ENCODE results near the gene SMC1B.

The SMC1B gene

GRCh38 chr22:45435544-45436139 lies 22.2 kb upstream of the SMC1B start:
- Histone ChIP-seq H3K4me3 (ENCODE audit: insufficient read depth, low read length, poor library complexity, severe bottlenecking) (no peak overlapping the region), H4K20me1 (ENCODE audit: low read depth, low read length) (no peaks in the 10 kb centered on the region), H3K9ac (ENCODE audit: low read length) (no peak overlapping the region), H3F3A (ENCODE audit: insufficient read depth) (no peaks in the 10 kb centered on the region), H3K79me2 (ENCODE audit: insufficient read depth, low read length) (no peaks in the 10 kb centered on the region), H3K36me3 (ENCODE audit: low read length) (no peaks in the 10 kb centered on the region), H2AFZ (ENCODE audit: low read depth, low read length, severe bottlenecking) (no peak overlapping the region), H3K9me3 (ENCODE audit: insufficient read depth, low read length) (no peaks in the 10 kb centered on the region), H3K27me3 (ENCODE audit: low read length) (no peaks in the 10 kb centered on the region), H3K4me2 (ENCODE audit: low read depth, low read length, poor library complexity, severe bottlenecking) (no peak overlapping the region), H3K9me2 (replicated peaks; ENCODE audit: insufficient read depth, low read length) (no peaks in the 10 kb centered on the region), H3K27ac (ENCODE audit: low read depth, low read length) (no peak overlapping the region)
- no peak for TF ChIP-seq EZH2phosphoT487 (conservative IDR thresholded peaks at IDR 0.05; ENCODE audit: low read length)
- TF ChIP-seq CTCF (IDR thresholded peaks at IDR 0.05; ENCODE audit: insufficient read depth, low read length, poor library complexity, severe bottlenecking) = peak; percentile 78

- Histone ChIP-seq H3K4me3 (ENCODE audit: insufficient read depth, low read length, poor library complexity, severe bottlenecking) (no peak overlapping the region), H3K79me2 (ENCODE audit: insufficient read depth, low read length) (no peaks in the 10 kb centered on the region), H3K9ac (ENCODE audit: low read length) (no peak overlapping the region), H3K9me2 (replicated peaks; ENCODE audit: insufficient read depth, low read length) (no peaks in the 10 kb centered on the region), H3K36me3 (ENCODE audit: low read length) (no peaks in the 10 kb centered on the region), H3K27me3 (ENCODE audit: low read length) (no peaks in the 10 kb centered on the region), H3F3A (ENCODE audit: insufficient read depth) (no peaks in the 10 kb centered on the region), H4K20me1 (ENCODE audit: low read depth, low read length) (no peaks in the 10 kb centered on the region), H3K4me2 (ENCODE audit: low read depth, low read length, poor library complexity, severe bottlenecking) (no peak overlapping the region), H2AFZ (ENCODE audit: low read depth, low read length, severe bottlenecking) (no peak overlapping the region), H3K9me3 (ENCODE audit: insufficient read depth, low read length) (no peaks in the 10 kb centered on the region), H3K27ac (ENCODE audit: low read depth, low read length) (no peak overlapping the region)
- TF ChIP-seq EZH2phosphoT487 (conservative IDR thresholded peaks at IDR 0.05; ENCODE audit: low read length) = no peak
- no peak for TF ChIP-seq CTCF (IDR thresholded peaks at IDR 0.05; ENCODE audit: insufficient read depth, low read length, poor library complexity, severe bottlenecking)
These were observed 21.6 kb upstream of the SMC1B start for GRCh38 chr22:45434981-45435380.

- Histone ChIP-seq H3K36me3 (ENCODE audit: low read length) (no peaks in the 10 kb centered on the region), H3K27me3 (ENCODE audit: low read length) (no peaks in the 10 kb centered on the region), H3K4me2 (ENCODE audit: low read depth, low read length, poor library complexity, severe bottlenecking) (no peak overlapping the region), H3K4me3 (ENCODE audit: insufficient read depth, low read length, poor library complexity, severe bottlenecking) (no peak overlapping the region), H4K20me1 (ENCODE audit: low read depth, low read length) (no peaks in the 10 kb centered on the region), H3K9me3 (ENCODE audit: insufficient read depth, low read length) (no peaks in the 10 kb centered on the region; the same call in 1 of the 2 replicates), H3F3A (ENCODE audit: insufficient read depth) (no peaks in the 10 kb centered on the region), H2AFZ (ENCODE audit: low read depth, low read length, severe bottlenecking) (no peak overlapping the region), H3K9me2 (replicated peaks; ENCODE audit: insufficient read depth, low read length) (no peaks in the 10 kb centered on the region), H3K27ac (ENCODE audit: low read depth, low read length) (no peak overlapping the region), H3K79me2 (ENCODE audit: insufficient read depth, low read length) (no peaks in the 10 kb centered on the region), H3K9ac (ENCODE audit: low read length) (no peak overlapping the region)
- no peak for TF ChIP-seq EZH2phosphoT487 (conservative IDR thresholded peaks at IDR 0.05; ENCODE audit: low read length)
These were observed 17.5 kb upstream of the SMC1B start for GRCh38 chr22:45430871-45431270.

- H3K9me2 ChIP-seq (replicated peaks; ENCODE audit: insufficient read depth, low read length) = no peaks in the 10 kb centered on the region
- no peak overlapping the region for H3K4me2 ChIP-seq (ENCODE audit: low read depth, low read length, poor library complexity, severe bottlenecking)
- TF ChIP-seq CTCF (IDR thresholded peaks at IDR 0.05; ENCODE audit: insufficient read depth, low read length, poor library complexity, severe bottlenecking) = no peak
- no peak for TF ChIP-seq EZH2phosphoT487 (conservative IDR thresholded peaks at IDR 0.05; ENCODE audit: low read length)
- no peaks in the 10 kb centered on the region for H3F3A ChIP-seq (ENCODE audit: insufficient read depth)
- no peaks in the 10 kb centered on the region for H3K79me2 ChIP-seq (ENCODE audit: insufficient read depth, low read length)
- no peak overlapping the region for H3K27ac ChIP-seq (ENCODE audit: low read depth, low read length)
- H3K4me3 ChIP-seq (ENCODE audit: insufficient read depth, low read length, poor library complexity, severe bottlenecking) = no peak overlapping the region
- H3K27me3 ChIP-seq (ENCODE audit: low read length) = no peaks in the 10 kb centered on the region
- H3K9ac ChIP-seq (ENCODE audit: low read length) = no peak overlapping the region
- no peaks in the 10 kb centered on the region for H3K36me3 ChIP-seq (ENCODE audit: low read length)
- H4K20me1 ChIP-seq (ENCODE audit: low read depth, low read length) = no peaks in the 10 kb centered on the region
- H3K9me3 ChIP-seq (ENCODE audit: insufficient read depth, low read length) = no peaks in the 10 kb centered on the region; the same call in 1 of the 2 replicates
- H2AFZ ChIP-seq (ENCODE audit: low read depth, low read length, severe bottlenecking) = no peak overlapping the region
These were observed 16.8 kb upstream of the SMC1B start for GRCh38 chr22:45429981-45430775.

Data from SU-DHL-6 (cell line).